ENCODE results near the gene DYRK4. TPM values are rescaled to one million over a fixed set of nuclear protein-coding genes. Genes with fewer than 3 reads are reported as not detected.

Gene DYRK4
- total RNA-seq, 2 experiments from 2014 or later, result 29.5 to 33.4 TPM

DNA sequence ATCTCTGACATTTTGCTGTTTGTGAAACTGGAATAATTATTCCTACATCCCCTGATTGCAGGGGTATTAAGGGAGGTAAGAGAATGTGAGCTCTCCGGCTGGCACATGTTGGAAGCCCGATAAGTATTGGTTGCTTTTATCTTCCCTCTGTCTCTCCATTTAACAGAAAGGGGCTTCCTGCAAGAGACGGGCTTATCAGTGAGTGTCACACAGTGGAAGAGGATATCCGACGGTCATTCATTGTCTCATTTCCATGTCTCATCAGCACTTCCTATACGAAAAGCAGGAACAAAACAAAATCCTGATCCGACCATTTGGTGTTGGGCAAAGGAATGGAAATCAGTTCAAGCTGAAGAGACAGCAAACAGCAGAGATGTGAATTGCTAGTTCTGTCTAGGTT lies 10.7 kb downstream of the DYRK4 start:
- no peak overlapping the region for H3K4me3 Mint-ChIP-seq
- ChIA-PET POLR2A (no interaction called here), CTCF (no interaction called here)
- H3K9me3 Mint-ChIP-seq, result no peaks in the 10 kb centered on the region
- no peak for DNase-seq
- H3K36me3 Mint-ChIP-seq (ENCODE audit: low read depth), result no peaks in the 10 kb centered on the region
- no peak overlapping the region for H3K27ac Mint-ChIP-seq
- peaks cover 8% of the 10 kb centered on the region for H3K27me3 Mint-ChIP-seq
- no peaks in the 10 kb centered on the region for H3K4me1 Mint-ChIP-seq

DNA sequence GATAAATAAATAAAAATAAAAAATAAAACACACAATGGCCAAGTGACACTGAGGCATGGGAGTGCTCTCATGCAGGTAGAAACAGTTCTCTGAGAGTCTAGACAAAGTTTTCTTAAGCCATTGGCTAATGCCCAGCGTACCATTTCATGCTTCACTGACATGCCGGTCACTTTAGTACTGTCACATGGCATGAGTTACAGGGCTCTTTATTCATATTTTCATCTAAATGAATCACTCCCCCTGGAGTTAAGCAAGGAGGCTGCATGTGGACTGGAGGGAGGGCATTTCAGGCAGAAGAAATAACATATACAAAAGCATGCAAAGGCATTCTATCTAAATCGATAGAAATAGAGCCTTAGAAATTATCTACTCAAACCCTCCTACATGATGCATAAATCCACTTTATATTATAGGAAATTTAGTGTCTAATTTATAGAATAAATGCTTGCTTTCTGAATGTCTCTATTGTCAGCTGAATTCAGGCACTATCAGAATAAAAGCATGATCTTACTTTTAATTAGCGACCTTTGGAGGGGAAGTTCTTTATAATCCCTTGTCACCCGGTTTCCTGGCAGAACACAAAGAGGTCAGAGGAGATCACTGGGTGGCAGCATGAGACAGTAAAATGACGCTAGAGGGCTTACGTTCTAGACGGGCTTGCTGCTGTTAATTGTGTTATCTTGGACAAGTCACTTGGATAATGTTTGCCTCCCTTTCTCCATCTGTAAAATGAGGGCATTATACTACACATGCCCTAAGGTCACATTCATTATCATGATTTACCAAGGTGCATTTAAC lies 17.5 kb downstream of the DYRK4 start:
- Mint-ChIP-seq H3K27ac (no peak overlapping the region), H3K27me3 (peaks cover 11% of the 10 kb centered on the region), H3K9me3 (no peaks in the 10 kb centered on the region), H3K4me3 (no peak overlapping the region), H3K4me1 (no peaks in the 10 kb centered on the region), H3K36me3 (ENCODE audit: low read depth) (no peaks in the 10 kb centered on the region)
- ChIA-PET POLR2A (no interaction called here), CTCF (interaction anchor here (0.9 kb wide), 1 partner anchor 13 kb away, joined by 3 read pairs; no protein-coding TSS in a partner anchor)
- no peak for DNase-seq

DNA sequence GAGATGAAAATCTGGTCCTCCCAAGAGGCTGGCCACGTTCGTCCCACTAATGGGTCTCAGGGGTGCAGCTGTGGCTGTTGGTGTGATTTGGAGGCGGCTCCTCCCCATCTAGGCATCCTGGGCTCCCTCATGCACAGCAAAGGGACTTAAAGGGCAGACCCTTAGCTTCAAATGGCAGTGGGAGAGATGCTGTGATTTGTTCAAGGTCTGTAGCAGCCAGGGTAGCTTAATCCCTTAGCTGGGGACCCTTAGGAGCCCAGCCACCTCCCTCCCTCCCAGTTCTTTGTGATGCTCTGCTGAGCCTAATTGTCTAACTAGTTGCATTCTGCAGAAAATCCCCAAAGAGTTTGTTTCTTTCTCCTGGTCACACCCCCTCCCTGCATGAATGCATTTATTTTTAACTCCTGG lies 18.3 kb downstream of the DYRK4 start:
- CTCF ChIA-PET, result interaction anchor here (0.9 kb wide), 1 partner anchor 13 kb away, joined by 3 read pairs; no protein-coding TSS in a partner anchor
- no peak for DNase-seq
- no peaks in the 10 kb centered on the region for H3K9me3 Mint-ChIP-seq
- no peaks in the 10 kb centered on the region for H3K4me1 Mint-ChIP-seq
- H3K27me3 Mint-ChIP-seq, result peaks cover 11% of the 10 kb centered on the region
- no peaks in the 10 kb centered on the region for H3K36me3 Mint-ChIP-seq (ENCODE audit: low read depth)
- H3K27ac Mint-ChIP-seq, result no peak overlapping the region
- POLR2A ChIA-PET, result no interaction called here
- H3K4me3 Mint-ChIP-seq, result no peak overlapping the region

DNA sequence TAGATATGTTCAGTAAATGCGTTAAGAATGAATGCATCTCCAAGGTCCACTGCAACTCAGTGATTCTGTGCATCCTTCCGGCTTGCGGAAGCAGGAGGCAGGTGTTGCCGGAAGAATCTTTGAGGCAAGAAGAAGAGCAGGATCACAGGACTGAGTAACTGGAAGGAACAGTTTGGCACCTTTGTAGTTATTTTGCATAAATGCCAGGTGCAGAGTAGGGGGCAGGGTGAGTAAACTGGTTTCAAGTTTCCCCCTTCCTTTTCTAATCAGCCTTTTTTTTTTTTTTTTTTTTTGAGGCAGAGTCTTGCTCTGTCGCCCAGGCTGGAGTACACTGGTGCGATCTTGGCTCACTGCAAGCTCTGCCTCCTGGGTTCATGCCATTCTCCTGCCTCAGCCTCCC lies 22.3 kb downstream of the DYRK4 start:
- Mint-ChIP-seq H3K4me1 (no peaks in the 10 kb centered on the region), H3K4me3 (no peak overlapping the region), H3K27ac (no peak overlapping the region), H3K27me3 (peaks cover 3% of the 10 kb centered on the region), H3K9me3 (no peaks in the 10 kb centered on the region), H3K36me3 (ENCODE audit: low read depth) (no peaks in the 10 kb centered on the region)
- POLR2A ChIA-PET, result no interaction called here
- DNase-seq, result no peak
- CTCF ChIA-PET, result no interaction called here

DNA sequence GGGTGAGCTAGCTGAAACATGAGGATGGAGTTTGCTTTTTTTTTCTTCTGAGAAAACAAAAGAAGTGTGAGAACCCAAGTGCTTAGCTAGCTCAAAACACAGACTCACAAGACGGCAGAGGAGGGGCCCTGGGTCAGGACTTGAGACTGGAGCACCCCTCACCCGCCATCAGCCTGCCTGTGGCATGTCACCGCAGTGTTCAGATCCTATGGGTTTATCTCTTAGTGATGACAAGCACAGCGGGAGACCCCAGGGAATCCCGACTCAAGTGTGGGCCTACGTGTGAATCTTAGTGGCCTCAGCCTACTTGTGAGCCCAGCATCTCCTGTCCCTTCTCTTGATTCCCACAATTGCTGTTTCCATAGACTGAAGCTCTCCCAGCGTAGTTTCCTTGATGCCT lies 22.9 kb downstream of the DYRK4 start:
- DNase-seq, result no peak
- H3K9me3 Mint-ChIP-seq, result no peaks in the 10 kb centered on the region
- ChIA-PET CTCF (no interaction called here), POLR2A (no interaction called here)
- H3K27ac Mint-ChIP-seq, result no peak overlapping the region
- no peaks in the 10 kb centered on the region for H3K36me3 Mint-ChIP-seq (ENCODE audit: low read depth)
- no peak overlapping the region for H3K4me3 Mint-ChIP-seq
- peaks cover under 1% of the 10 kb centered on the region for H3K27me3 Mint-ChIP-seq
- H3K4me1 Mint-ChIP-seq, result no peaks in the 10 kb centered on the region

DNA sequence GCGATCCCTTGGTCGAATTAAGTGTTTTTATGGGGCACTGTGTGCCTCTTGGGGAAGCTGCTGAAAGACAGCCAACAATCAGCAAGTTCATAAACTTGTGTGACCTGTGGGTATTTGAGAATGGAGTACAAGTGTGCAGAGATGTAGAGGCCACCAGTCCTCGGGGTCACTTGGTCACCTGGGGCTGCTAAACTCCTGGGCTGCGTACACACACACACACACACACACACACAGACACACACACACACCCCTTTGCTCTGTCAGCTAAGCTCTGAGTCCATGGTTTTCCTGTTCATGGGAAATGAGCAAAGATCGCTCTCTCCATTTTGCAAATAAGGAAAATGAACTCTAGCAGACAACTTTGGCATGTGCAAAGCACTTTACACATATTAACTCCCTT lies 24.5 kb downstream of the DYRK4 start:
- Mint-ChIP-seq H3K4me3 (no peak overlapping the region), H3K27me3 (no peaks in the 10 kb centered on the region), H3K4me1 (no peaks in the 10 kb centered on the region), H3K36me3 (ENCODE audit: low read depth) (no peaks in the 10 kb centered on the region), H3K27ac (no peak overlapping the region), H3K9me3 (no peaks in the 10 kb centered on the region)
- DNase-seq, result no peak
- ChIA-PET CTCF (no interaction called here), POLR2A (no interaction called here)

DNA sequence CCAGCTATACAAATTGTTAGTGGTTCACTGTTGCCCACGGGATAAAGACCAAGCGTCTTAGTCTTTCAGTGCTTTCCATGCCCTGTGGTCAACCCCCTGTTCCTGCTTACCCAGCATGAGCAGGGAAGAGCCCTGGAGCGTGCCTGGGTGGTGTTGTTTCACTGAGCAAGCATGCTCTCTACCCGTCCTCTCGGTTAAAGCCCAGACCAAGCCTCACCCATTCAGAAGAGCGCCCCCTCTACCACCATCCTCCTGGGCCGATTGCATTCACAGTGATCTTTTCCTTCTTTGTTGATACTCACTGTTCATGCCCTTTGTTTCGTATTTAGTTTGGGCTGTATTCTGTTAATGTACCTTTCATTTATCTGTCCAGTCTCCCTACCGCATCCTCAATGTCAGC lies 25.1 kb downstream of the DYRK4 start:
- Mint-ChIP-seq H3K36me3 (ENCODE audit: low read depth) (no peaks in the 10 kb centered on the region), H3K27ac (no peak overlapping the region), H3K4me1 (no peaks in the 10 kb centered on the region), H3K4me3 (no peak overlapping the region), H3K27me3 (no peaks in the 10 kb centered on the region), H3K9me3 (no peaks in the 10 kb centered on the region)
- no peak for DNase-seq
- ChIA-PET POLR2A (no interaction called here), CTCF (no interaction called here)

DNA sequence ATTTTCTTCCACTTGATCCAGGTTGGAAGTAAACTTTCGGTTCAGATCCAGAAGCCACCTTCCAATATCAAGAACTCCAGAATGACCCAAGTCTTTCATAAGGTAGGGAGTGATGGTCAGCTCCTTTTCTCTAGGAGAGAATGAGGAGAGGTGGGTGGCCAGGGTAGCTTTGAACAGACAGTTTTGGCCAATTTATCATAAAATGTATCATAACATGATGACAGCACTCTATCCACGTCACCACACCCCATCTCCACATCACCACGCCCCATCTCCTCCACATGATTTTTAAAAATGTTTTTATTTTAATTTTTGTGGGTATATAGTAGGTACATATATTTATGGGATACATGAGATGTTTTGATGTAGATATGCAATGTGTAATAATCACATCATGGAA lies 26.9 kb downstream of the DYRK4 start:
- Mint-ChIP-seq H3K9me3 (no peaks in the 10 kb centered on the region), H3K27ac (no peak overlapping the region), H3K4me1 (no peaks in the 10 kb centered on the region), H3K27me3 (no peaks in the 10 kb centered on the region), H3K36me3 (ENCODE audit: low read depth) (no peaks in the 10 kb centered on the region), H3K4me3 (no peak overlapping the region)
- POLR2A ChIA-PET, result no interaction called here
- no peak for DNase-seq
- CTCF ChIA-PET, result no interaction called here

DNA sequence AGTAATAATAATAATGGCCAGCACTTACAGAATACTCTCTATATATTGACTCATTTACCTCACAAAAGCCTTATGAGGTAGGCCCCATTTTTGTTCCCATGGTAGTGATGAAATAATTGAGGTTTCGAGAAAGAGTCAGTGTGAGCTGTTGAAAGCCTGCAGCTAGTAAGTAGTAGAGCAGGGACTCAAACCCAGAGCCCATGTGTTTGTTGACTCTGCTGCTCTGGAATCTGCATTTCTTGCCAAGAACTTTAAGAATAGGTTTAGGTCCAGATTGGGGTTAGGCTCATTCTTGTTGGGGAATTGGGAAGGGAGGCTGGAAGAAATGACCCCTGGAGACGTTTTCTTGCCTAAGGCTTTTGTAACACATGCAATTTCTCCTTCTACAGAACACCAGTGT lies 27.9 kb downstream of the DYRK4 start:
- no peak for DNase-seq
- CTCF ChIA-PET, result interaction anchor here (1.9 kb wide), 1 partner anchor 11 kb away, joined by 6 read pairs; no protein-coding TSS in a partner anchor
- POLR2A ChIA-PET, result no interaction called here
- Mint-ChIP-seq H3K4me3 (no peak overlapping the region), H3K36me3 (ENCODE audit: low read depth) (no peaks in the 10 kb centered on the region), H3K4me1 (no peaks in the 10 kb centered on the region), H3K27ac (no peak overlapping the region), H3K27me3 (no peaks in the 10 kb centered on the region), H3K9me3 (no peaks in the 10 kb centered on the region)

DNA sequence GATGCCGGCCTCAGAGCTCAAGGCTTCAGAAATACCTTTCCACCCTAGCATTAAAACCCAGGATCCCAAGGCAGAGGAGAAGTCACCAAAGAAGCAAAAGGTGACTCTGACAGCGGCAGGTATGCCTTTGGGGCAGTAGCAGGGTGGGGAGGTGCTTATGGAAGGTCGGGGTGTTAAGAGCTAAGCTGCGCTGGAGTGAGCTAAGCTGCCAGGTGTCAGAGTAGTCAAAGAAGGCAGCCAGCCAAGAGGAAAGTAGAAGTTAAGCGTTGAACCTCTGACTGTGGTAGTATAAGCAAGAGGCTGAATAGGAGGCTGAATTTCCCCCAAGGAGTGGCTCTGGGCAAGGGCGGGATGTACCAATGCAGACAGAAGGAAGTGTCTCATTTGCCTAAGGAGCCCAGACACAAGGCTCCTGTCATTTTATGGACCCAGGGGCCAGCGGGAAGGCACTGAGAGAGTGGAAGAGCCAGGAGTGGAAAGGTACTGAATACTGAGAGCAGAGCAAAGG lies 29.2 kb downstream of the DYRK4 start:
- no peaks in the 10 kb centered on the region for H3K27me3 Mint-ChIP-seq
- H3K36me3 Mint-ChIP-seq (ENCODE audit: low read depth), result no peaks in the 10 kb centered on the region
- DNase-seq, result no peak
- CTCF ChIA-PET, result interaction anchor here (1.9 kb wide), 1 partner anchor 10 kb away, joined by 6 read pairs; no protein-coding TSS in a partner anchor
- H3K9me3 Mint-ChIP-seq, result no peaks in the 10 kb centered on the region
- POLR2A ChIA-PET, result no interaction called here
- no peaks in the 10 kb centered on the region for H3K4me1 Mint-ChIP-seq
- H3K4me3 Mint-ChIP-seq, result no peak overlapping the region
- no peak overlapping the region for H3K27ac Mint-ChIP-seq

DNA sequence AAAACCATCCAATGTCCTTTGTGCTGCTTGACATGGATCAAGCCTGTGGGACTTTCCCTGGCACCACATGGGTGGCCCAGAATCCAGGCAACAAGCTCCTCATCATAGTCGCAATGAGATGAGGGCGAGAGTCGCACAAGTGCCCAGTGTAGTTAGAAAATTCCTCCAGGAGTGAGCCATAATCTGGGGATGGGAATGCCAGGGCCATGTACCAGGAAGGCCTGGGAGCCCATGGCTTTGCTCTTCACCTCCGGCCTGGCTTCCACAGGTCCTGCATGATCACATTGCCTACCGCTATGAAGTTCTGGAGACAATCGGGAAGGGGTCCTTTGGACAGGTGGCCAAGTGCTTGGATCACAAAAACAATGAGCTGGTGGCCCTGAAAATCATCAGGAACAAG lies 33.9 kb downstream of the DYRK4 start:
- Mint-ChIP-seq H3K27me3 (no peaks in the 10 kb centered on the region), H3K36me3 (ENCODE audit: low read depth) (no peaks in the 10 kb centered on the region), H3K4me1 (no peaks in the 10 kb centered on the region), H3K4me3 (no peak overlapping the region), H3K9me3 (no peaks in the 10 kb centered on the region), H3K27ac (no peak overlapping the region)
- ChIA-PET POLR2A (no interaction called here), CTCF (interaction anchor here (1.0 kb wide), 1 partner anchor 9 kb away, joined by 3 read pairs; no protein-coding TSS in a partner anchor)
- no peak for DNase-seq

DNA sequence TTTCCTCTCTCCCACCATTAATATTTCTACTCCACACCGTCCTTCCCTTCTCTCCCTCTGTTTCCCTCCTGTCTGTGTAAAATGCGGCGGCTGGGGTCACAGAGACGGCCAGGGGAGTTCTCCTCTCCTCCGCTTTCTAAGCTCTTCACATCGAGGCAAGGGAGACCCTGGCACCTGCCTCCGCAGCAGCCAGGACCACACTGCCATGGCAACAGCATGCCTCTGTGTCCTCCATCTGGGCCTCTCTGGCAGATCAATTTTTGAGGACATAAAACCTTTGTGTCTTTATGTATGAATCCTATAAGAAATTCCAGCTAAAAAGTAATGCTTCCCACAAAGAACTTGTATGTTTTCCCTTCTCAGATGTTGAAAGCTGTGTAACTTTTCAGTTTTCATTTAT lies 41.4 kb downstream of the DYRK4 start:
- H3K4me1 Mint-ChIP-seq, result peaks cover 15% of the 10 kb centered on the region
- no peak overlapping the region for H3K27ac Mint-ChIP-seq
- H3K36me3 Mint-ChIP-seq (ENCODE audit: low read depth), result peaks cover 3% of the 10 kb centered on the region
- CTCF ChIA-PET, result interaction anchor here (2.6 kb wide), 1 partner anchor 10 kb away, joined by 14 read pairs; no protein-coding TSS in a partner anchor
- no peak overlapping the region for H3K4me3 Mint-ChIP-seq
- no peaks in the 10 kb centered on the region for H3K9me3 Mint-ChIP-seq
- DNase-seq, result no peak
- peaks cover 8% of the 10 kb centered on the region for H3K27me3 Mint-ChIP-seq
- POLR2A ChIA-PET, result no interaction called here

DNA sequence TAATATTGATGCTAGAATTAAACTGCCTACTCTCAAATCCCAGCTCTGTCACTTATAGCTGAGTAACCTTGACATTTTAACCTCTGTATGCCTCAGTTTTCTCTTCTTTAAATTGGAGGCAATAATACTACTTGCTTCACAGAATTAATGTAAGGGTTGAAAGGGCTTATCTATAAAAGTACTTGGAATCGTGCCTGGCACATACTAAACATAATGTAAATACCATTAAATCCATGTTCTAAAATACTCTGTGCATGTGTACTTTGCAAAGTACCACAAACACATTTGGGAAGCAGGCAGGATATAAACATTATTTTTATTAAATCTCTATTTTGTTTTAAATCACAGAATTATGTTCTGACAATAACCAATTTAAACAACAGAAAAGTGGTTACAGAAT lies 41.9 kb downstream of the DYRK4 start:
- Mint-ChIP-seq H3K27ac (no peak overlapping the region), H3K27me3 (peaks cover 8% of the 10 kb centered on the region)
- POLR2A ChIA-PET, result no interaction called here

More for the DNA sequence above, 41.9 kb downstream of the DYRK4 start:
- CTCF ChIA-PET, result interaction anchor here (0.6 to 2.6 kb wide), 9 partner anchors 8 to 156 kb away, joined by 3 to 14 read pairs (median 3); partner anchors contain the start of genes AKAP3 and NDUFA9
- H3K4me1 Mint-ChIP-seq, result peaks cover 15% of the 10 kb centered on the region
- peaks cover 3% of the 10 kb centered on the region for H3K36me3 Mint-ChIP-seq (ENCODE audit: low read depth)
- no peak for DNase-seq
- no peak overlapping the region for H3K4me3 Mint-ChIP-seq
- no peaks in the 10 kb centered on the region for H3K9me3 Mint-ChIP-seq
